OCI-LY1 (cell line): ENCODE results near the gene GRM7.

ENCODE experiments used
- H2AFZ ChIP-seq: fragments of 200-600 bp; sonication (generic), shearing (Covaris generic); 2 replicates; pipeline ENCODE4 v1.6.0; 2014; ENCODE audit warnings: antibody characterized with exemption, mild to moderate bottlenecking, low read length
- H3F3A ChIP-seq: fragments of 200-600 bp; sonication (generic), shearing (Covaris generic); 2 replicates; pipeline ENCODE4 v1.6.0; 2014; ENCODE audit warnings: mild to moderate bottlenecking, antibody characterized with exemption, low read length, moderate library complexity; ENCODE audit not compliant: insufficient read depth
- H3K27ac ChIP-seq: fragments of 200-600 bp; sonication (generic); 2 replicates; pipeline ENCODE4 v1.5.1; 2014; ENCODE audit warnings: low read length, mixed run types, mild to moderate bottlenecking, low read depth; ENCODE audit not compliant: poor library complexity, severe bottlenecking
- H3K27me3 ChIP-seq: fragments of 200-600 bp; sonication (generic); 2 replicates; pipeline ENCODE4 v1.6.0; 2014; ENCODE audit warnings: antibody characterized with exemption, mild to moderate bottlenecking, low read length, moderate library complexity; ENCODE audit not compliant: insufficient read depth
- H3K36me3 ChIP-seq: fragments of 200-600 bp; sonication (generic); 2 replicates; pipeline ENCODE4 v1.6.1; 2014; ENCODE audit warnings: mild to moderate bottlenecking, antibody characterized with exemption, low read length, moderate library complexity, mixed read lengths; ENCODE audit not compliant: insufficient read depth
- H3K4me1 ChIP-seq: fragments of 200-600 bp; sonication (generic); 2 replicates; pipeline ENCODE4 v1.5.1; 2014; ENCODE audit warnings: mild to moderate bottlenecking, low read length, moderate library complexity; ENCODE audit not compliant: insufficient read depth, severe bottlenecking
- H3K4me2 ChIP-seq: fragments of 200-600 bp; sonication (generic), shearing (Covaris generic); 2 replicates; pipeline ENCODE4 v1.6.1; 2014; ENCODE audit warnings: low read length
- H3K4me3 ChIP-seq: fragments of 200-600 bp; sonication (generic); 2 replicates; pipeline ENCODE4 v1.5.1; 2014; ENCODE audit warnings: low read length, low read depth, mild to moderate bottlenecking, mixed read lengths; ENCODE audit not compliant: poor library complexity, severe bottlenecking
- H3K79me2 ChIP-seq: fragments of 200-600 bp; shearing (Covaris generic); 2 replicates; pipeline ENCODE4 v1.6.1; 2016; ENCODE audit warnings: mixed run types, low read length, mixed read lengths; ENCODE audit not compliant: insufficient read depth
- H3K9ac ChIP-seq: fragments of 200-600 bp; sonication (generic), shearing (Covaris generic); 2 replicates; pipeline ENCODE4 v1.6.1; 2014; ENCODE audit warnings: mild to moderate bottlenecking, low read length, mixed read lengths
- H3K9me2 ChIP-seq: fragments of 200-600 bp; sonication (generic), shearing (Covaris generic); 2 replicates; pipeline ENCODE4 v1.6.1; 2014; ENCODE audit warnings: low read depth, mild to moderate bottlenecking, low read length, mixed read lengths
- H3K9me3 ChIP-seq: fragments of 200-600 bp; shearing (Covaris generic); 2 replicates; pipeline ENCODE4 v1.6.1; 2014; ENCODE audit warnings: low read length, mixed read lengths
- H4K20me1 ChIP-seq: fragments of 200-600 bp; sonication (generic), shearing (Covaris generic); 2 replicates; pipeline ENCODE4 v1.6.0; 2016; ENCODE audit warnings: mild to moderate bottlenecking, low read length; ENCODE audit not compliant: insufficient read depth
- CTCF ChIP-seq: fragments of 200-600 bp; sonication (generic), shearing (Covaris generic); IDR thresholded peaks from 2 replicates; pipeline ENCODE4 v1.5.1; 2017; ENCODE audit warnings: mild to moderate bottlenecking, antibody characterized with exemption, low read length, moderate library complexity, mixed read lengths
- EZH2 ChIP-seq: fragments of 200-600 bp; sonication (generic), shearing (Covaris generic); IDR thresholded peaks from 2 replicates; pipeline ENCODE4 v1.8.0; 2017; ENCODE audit warnings: borderline replicate concordance, mixed run types, mild to moderate bottlenecking, antibody characterized with exemption, low read length, moderate library complexity, mixed read lengths

GRM7 gene

GRCh38 chr3:7637694-7638093 lies 776.8 kb downstream of the GRM7 start:
- no peak for TF ChIP-seq EZH2
- no peak for TF ChIP-seq CTCF

GRCh38 chr3:7638103-7638502 lies 777.2 kb downstream of the GRM7 start:
- no peak overlapping the region for H2AFZ ChIP-seq
- H3K4me2 ChIP-seq = no peak overlapping the region
- no peaks in the 10 kb centered on the region for H3K79me2 ChIP-seq
- no peaks in the 10 kb centered on the region for H3K9me3 ChIP-seq
- no peaks in the 10 kb centered on the region for H3F3A ChIP-seq
- no peaks in the 10 kb centered on the region for H3K27me3 ChIP-seq
- H3K27ac ChIP-seq = no peak overlapping the region
- no peaks in the 10 kb centered on the region for H3K9me2 ChIP-seq
- H3K9ac ChIP-seq = no peak overlapping the region
- H4K20me1 ChIP-seq = no peaks in the 10 kb centered on the region
- no peak for TF ChIP-seq EZH2
- H3K4me3 ChIP-seq = no peak overlapping the region
- H3K4me1 ChIP-seq = no peaks in the 10 kb centered on the region
- H3K36me3 ChIP-seq = no peaks in the 10 kb centered on the region

More at GRCh38 chr3:7637694-7638093, 776.8 kb downstream of the GRM7 start:
- H3K4me2 ChIP-seq = no peak overlapping the region
- H3K27ac ChIP-seq = no peak overlapping the region
- H3K9me2 ChIP-seq = no peaks in the 10 kb centered on the region
- H3K9me3 ChIP-seq = no peaks in the 10 kb centered on the region
- no peaks in the 10 kb centered on the region for H3K4me1 ChIP-seq
- no peaks in the 10 kb centered on the region for H3F3A ChIP-seq
- H3K36me3 ChIP-seq = no peaks in the 10 kb centered on the region
- H2AFZ ChIP-seq = no peak overlapping the region
- no peaks in the 10 kb centered on the region for H3K79me2 ChIP-seq
- no peak overlapping the region for H3K9ac ChIP-seq
- no peaks in the 10 kb centered on the region for H3K27me3 ChIP-seq
- H3K4me3 ChIP-seq = no peak overlapping the region
- H4K20me1 ChIP-seq = no peaks in the 10 kb centered on the region

GRCh38 chr3:7640787-7641186 lies 779.9 kb downstream of the GRM7 start:
- no peak for TF ChIP-seq EZH2
- TF ChIP-seq CTCF = no peak
- no peak overlapping the region for H3K4me3 ChIP-seq
- no peaks in the 10 kb centered on the region for H3F3A ChIP-seq
- H3K9ac ChIP-seq = no peak overlapping the region
- no peaks in the 10 kb centered on the region for H3K79me2 ChIP-seq
- H4K20me1 ChIP-seq = no peaks in the 10 kb centered on the region
- H3K36me3 ChIP-seq = no peaks in the 10 kb centered on the region
- H3K27me3 ChIP-seq = no peaks in the 10 kb centered on the region
- H3K9me2 ChIP-seq = no peaks in the 10 kb centered on the region
- H3K9me3 ChIP-seq = no peaks in the 10 kb centered on the region
- no peak overlapping the region for H2AFZ ChIP-seq
- H3K4me2 ChIP-seq = no peak overlapping the region
- no peaks in the 10 kb centered on the region for H3K4me1 ChIP-seq
- no peak overlapping the region for H3K27ac ChIP-seq

- Histone ChIP-seq H3K79me2 (no peaks in the 10 kb centered on the region), H3K4me3 (no peak overlapping the region), H3K27ac (no peak overlapping the region), H3K27me3 (no peaks in the 10 kb centered on the region), H2AFZ (no peak overlapping the region), H3F3A (no peaks in the 10 kb centered on the region), H3K9me2 (no peaks in the 10 kb centered on the region), H4K20me1 (no peaks in the 10 kb centered on the region), H3K4me2 (no peak overlapping the region), H3K36me3 (no peaks in the 10 kb centered on the region), H3K9ac (no peak overlapping the region), H3K4me1 (no peaks in the 10 kb centered on the region), H3K9me3 (no peaks in the 10 kb centered on the region)
- TF ChIP-seq CTCF (no peak), EZH2 (no peak)
Observed at GRCh38 chr3:7646851-7647250, 785.9 kb downstream of the GRM7 start.
